ENCODE data around the gene NPAS3. TPM values are rescaled to one million over a fixed set of nuclear protein-coding genes. Genes with fewer than 3 reads are reported as not detected.
"Not testable (repeated sequence)": the region's sequence is repeated elsewhere in the genome, so short reads cannot be mapped to it uniquely, and the experiment has no call there.

Gene NPAS3
- total RNA-seq, 1 donor from 2014 or later: not detected

- Histone ChIP-seq H3K4me2 (no peak overlapping the region), H3K79me2 (ENCODE audit: low read depth) (no peaks in the 10 kb centered on the region), H3K4me3 (no peak overlapping the region), H3K27ac (no peak overlapping the region), H2AFZ (replicated peaks) (no peak overlapping the region), H3F3A (ENCODE audit: low read depth) (no peaks in the 10 kb centered on the region), H3K36me3 (no peaks in the 10 kb centered on the region), H3K9ac (no peak overlapping the region), H4K20me1 (ENCODE audit: low read depth) (no peaks in the 10 kb centered on the region), H3K9me3 (ENCODE audit: low read depth) (no peaks in the 10 kb centered on the region), H3K27me3 (no peaks in the 10 kb centered on the region), H3K4me1 (no peaks in the 10 kb centered on the region)
- Mint-ChIP-seq H3K4me1 (no peaks in the 10 kb centered on the region), H3K36me3 (peaks cover 9% of the 10 kb centered on the region), H3K27me3 (ENCODE audit: insufficient read depth, low read depth) (no peaks in the 10 kb centered on the region), H3K27ac (no peak overlapping the region), H3K4me3 (no peak overlapping the region), H3K9me3 (peaks cover 4% of the 10 kb centered on the region)
- DNase-seq (ENCODE audit: low spot score): no peak
- TF ChIP-seq EZH2phosphoT487 (IDR thresholded peaks at IDR 0.05): no peak
- TF ChIP-seq, protein P1, sequence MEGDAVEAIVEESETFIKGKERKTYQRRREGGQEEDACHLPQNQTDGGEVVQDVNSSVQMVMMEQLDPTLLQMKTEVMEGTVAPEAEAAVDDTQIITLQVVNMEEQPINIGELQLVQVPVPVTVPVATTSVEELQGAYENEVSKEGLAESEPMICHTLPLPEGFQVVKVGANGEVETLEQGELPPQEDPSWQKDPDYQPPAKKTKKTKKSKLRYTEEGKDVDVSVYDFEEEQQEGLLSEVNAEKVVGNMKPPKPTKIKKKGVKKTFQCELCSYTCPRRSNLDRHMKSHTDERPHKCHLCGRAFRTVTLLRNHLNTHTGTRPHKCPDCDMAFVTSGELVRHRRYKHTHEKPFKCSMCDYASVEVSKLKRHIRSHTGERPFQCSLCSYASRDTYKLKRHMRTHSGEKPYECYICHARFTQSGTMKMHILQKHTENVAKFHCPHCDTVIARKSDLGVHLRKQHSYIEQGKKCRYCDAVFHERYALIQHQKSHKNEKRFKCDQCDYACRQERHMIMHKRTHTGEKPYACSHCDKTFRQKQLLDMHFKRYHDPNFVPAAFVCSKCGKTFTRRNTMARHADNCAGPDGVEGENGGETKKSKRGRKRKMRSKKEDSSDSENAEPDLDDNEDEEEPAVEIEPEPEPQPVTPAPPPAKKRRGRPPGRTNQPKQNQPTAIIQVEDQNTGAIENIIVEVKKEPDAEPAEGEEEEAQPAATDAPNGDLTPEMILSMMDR (IDR thresholded peaks at IDR 0.05): no peak
- TF ChIP-seq EZH2 (IDR thresholded peaks at IDR 0.05): no peak
Observed at GRCh38 chr14:33081259-33081658, 142.6 kb downstream of the NPAS3 start.

- H3K4me2 ChIP-seq: no peak overlapping the region
- DNase-seq (ENCODE audit: low spot score): no peak
- no peak overlapping the region for H3K27ac Mint-ChIP-seq
- H3K36me3 ChIP-seq: no peaks in the 10 kb centered on the region
- peaks cover 31% of the 10 kb centered on the region for H3K9me3 Mint-ChIP-seq
- TF ChIP-seq EZH2phosphoT487 (IDR thresholded peaks at IDR 0.05) (no peak), EZH2 (IDR thresholded peaks at IDR 0.05) (no peak)
- TF ChIP-seq, protein P1 (IDR thresholded peaks at IDR 0.05): no peak
- H2AFZ ChIP-seq (replicated peaks): no peak overlapping the region
- H3K9me3 ChIP-seq (ENCODE audit: low read depth): no peaks in the 10 kb centered on the region
- no peak overlapping the region for H3K4me3 ChIP-seq
- H3K79me2 ChIP-seq (ENCODE audit: low read depth): no peaks in the 10 kb centered on the region
- H3K9ac ChIP-seq: no peak overlapping the region
- H3K27me3 ChIP-seq: no peaks in the 10 kb centered on the region
- no peak overlapping the region for H3K27ac ChIP-seq
- H4K20me1 ChIP-seq (ENCODE audit: low read depth): no peaks in the 10 kb centered on the region
- H3K27me3 Mint-ChIP-seq (ENCODE audit: insufficient read depth, low read depth): no peaks in the 10 kb centered on the region
- H3K4me1 ChIP-seq: no peaks in the 10 kb centered on the region
- peaks cover 17% of the 10 kb centered on the region for H3K36me3 Mint-ChIP-seq
- no peak overlapping the region for H3K4me3 Mint-ChIP-seq
- H3K4me1 Mint-ChIP-seq: no peaks in the 10 kb centered on the region
- no peaks in the 10 kb centered on the region for H3F3A ChIP-seq (ENCODE audit: low read depth)
Observed at GRCh38 chr14:33085799-33086198, 147.1 kb downstream of the NPAS3 start.

GRCh38 chr14:33088274-33088673 is 149.6 kb downstream of the NPAS3 start:
- not testable (repeated sequence) for H3K4me2 ChIP-seq; H3K27me3 ChIP-seq; H3K9me3 ChIP-seq (ENCODE audit: low read depth); H3K4me1 Mint-ChIP-seq; H3K36me3 ChIP-seq; H2AFZ ChIP-seq (replicated peaks); H3K4me3 ChIP-seq; H3K9ac ChIP-seq; DNase-seq (ENCODE audit: low spot score); H3K4me1 ChIP-seq; H3K27ac ChIP-seq; H3K27ac Mint-ChIP-seq; H3K4me3 Mint-ChIP-seq; H3K27me3 Mint-ChIP-seq (ENCODE audit: insufficient read depth, low read depth); H3K79me2 ChIP-seq (ENCODE audit: low read depth); H3F3A ChIP-seq (ENCODE audit: low read depth); H4K20me1 ChIP-seq (ENCODE audit: low read depth)
- Mint-ChIP-seq H3K36me3 (peaks cover 19% of the 10 kb centered on the region), H3K9me3 (peaks cover 51% of the 10 kb centered on the region)

DNA sequence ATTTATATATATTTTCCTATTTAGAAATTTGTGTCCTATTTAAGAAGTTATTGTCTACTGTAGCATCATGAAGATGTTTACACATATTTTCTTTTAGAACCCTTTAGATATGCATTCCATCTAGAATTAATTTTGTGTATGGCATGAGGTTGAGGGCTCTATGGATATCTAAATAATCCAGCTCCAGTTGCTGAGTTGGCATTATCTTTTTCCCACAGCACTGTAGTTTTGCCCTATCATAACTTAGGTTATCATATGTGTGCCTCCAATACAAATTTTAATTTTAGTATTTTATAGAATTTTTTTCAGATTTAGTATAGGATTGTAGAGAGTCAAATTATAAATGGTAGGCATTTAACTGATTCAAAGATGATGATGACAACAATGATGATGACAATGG is 159.3 kb downstream of the NPAS3 start:
- H3K79me2 ChIP-seq (ENCODE audit: low read depth): no peaks in the 10 kb centered on the region
- no peak overlapping the region for H3K27ac ChIP-seq
- no peak overlapping the region for H3K4me3 Mint-ChIP-seq
- peaks cover 14% of the 10 kb centered on the region for H3K36me3 Mint-ChIP-seq
- H4K20me1 ChIP-seq (ENCODE audit: low read depth): no peaks in the 10 kb centered on the region
- no peaks in the 10 kb centered on the region for H3K27me3 ChIP-seq
- no peaks in the 10 kb centered on the region for H3K9me3 ChIP-seq (ENCODE audit: low read depth)
- no peak overlapping the region for H2AFZ ChIP-seq (replicated peaks)
- H3K4me3 ChIP-seq: no peak overlapping the region
- H3K4me2 ChIP-seq: no peak overlapping the region
- H3K4me1 Mint-ChIP-seq: no peaks in the 10 kb centered on the region
- H3K36me3 ChIP-seq: no peaks in the 10 kb centered on the region
- TF ChIP-seq EZH2 (IDR thresholded peaks at IDR 0.05) (no peak), EZH2phosphoT487 (IDR thresholded peaks at IDR 0.05) (no peak)
- TF ChIP-seq, protein P1 (IDR thresholded peaks at IDR 0.05): no peak
- H3K9me3 Mint-ChIP-seq: peaks cover 22% of the 10 kb centered on the region
- no peaks in the 10 kb centered on the region for H3K4me1 ChIP-seq
- H3K27ac Mint-ChIP-seq: no peak overlapping the region
- DNase-seq (ENCODE audit: low spot score): no peak
- no peak overlapping the region for H3K9ac ChIP-seq
- no peaks in the 10 kb centered on the region for H3K27me3 Mint-ChIP-seq (ENCODE audit: insufficient read depth, low read depth)
- H3F3A ChIP-seq (ENCODE audit: low read depth): no peaks in the 10 kb centered on the region
